GM21526 (cell line): Measurements from ENCODE around the gene CEP70.
"Not testable (repeated sequence)": the region's sequence is repeated elsewhere in the genome, so short reads cannot be mapped to it uniquely, and the experiment has no call there.

Experiments used
- ATAC-seq: cut with Tn5 transposase; IDR thresholded peaks from one replicate; pipeline ENCODE4 v1.9.1; 2021; ENCODE audit warnings: moderate library complexity; ENCODE audit not compliant: unreplicated experiment, low FRiP score

CEP70 gene

DNA sequence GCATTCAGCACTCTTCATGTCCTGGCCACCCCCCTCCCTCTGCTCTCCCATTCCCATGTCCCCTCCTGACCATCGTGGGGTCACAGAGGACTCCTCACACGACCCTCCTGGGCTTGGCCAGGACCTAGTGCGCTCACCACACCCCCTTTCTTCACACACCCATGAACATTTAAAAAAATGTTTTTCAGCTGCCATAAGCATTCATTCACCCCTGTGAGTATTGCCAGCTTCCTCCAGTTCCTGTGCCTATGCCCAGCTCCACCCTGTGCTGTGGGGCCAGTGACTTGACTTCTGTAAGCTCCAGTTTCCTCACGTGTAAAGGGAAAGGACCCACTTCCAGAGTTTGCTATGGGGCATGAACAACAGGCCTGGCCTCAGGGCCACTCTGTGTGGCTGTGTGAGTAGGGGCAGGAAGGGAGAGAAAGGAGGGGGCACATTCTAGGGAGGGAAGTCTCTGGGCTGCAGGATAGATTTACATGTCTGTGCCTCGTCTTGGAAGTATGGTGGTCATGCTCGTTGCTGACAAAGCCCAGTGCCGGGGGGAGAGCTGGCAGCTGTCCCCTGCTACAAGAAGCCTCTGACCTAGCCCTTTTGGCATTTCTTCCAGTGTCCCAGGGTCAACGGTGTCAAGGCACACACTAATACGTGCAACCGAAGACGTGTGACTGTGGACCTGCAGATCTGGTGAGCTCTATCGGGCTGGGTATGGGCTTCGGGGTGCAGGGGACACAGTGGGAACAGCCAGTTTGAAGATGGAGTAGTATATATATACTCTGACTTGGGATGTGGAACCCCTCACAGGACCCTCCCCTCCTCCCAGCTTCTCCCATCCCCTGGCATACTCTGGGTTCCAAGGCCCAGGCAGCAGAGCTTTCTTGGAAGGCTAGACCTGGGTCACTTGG lies 136.8 kb downstream of the CEP70 start:
- no peak for ATAC-seq

GRCh38 chr3:138455801-138456716 lies 138.0 kb downstream of the CEP70 start:
- no peak for ATAC-seq

DNA sequence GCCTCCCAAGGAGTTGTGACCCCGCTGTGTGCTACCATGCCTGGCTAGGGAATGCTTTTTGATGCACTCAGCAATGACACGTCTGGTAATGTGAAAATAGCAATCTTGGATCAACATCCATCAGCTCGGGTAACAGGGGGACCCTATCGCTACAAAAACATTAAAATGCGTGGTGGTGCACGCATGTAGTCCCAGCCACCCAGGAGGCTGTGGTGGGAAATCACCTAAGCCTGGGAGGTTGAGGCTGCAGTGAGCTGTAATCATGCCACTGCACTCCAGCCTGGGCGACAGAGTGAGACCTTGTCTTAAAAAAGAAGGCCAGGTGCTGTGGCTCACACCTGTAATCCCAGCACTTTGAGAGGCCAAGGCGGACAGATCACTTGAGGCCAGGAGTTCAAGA lies 140.1 kb downstream of the CEP70 start:
- not testable (repeated sequence) for ATAC-seq

DNA sequence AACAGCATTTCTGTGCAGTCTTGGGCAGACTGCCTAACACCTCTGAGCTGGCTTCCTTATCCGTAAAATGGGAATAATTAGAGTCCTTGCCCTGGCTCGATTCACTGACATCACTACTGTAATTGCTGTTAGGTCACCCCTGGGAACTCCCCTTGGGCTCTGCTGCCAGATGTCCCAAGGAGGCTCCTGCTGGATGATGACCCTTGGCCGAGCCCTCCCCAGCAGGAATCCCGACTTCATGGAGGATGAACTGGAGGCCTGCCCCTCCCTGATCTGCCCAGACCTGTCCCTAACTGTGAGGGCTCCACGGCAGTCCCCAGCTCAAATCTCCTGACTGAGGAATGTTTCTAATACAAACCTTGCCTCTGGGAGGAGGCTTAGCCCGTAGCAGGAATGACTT lies 141.6 kb downstream of the CEP70 start:
- ATAC-seq: no peak

GRCh38 chr3:138451595-138452162 lies 142.4 kb downstream of the CEP70 start:
- no peak for ATAC-seq

DNA sequence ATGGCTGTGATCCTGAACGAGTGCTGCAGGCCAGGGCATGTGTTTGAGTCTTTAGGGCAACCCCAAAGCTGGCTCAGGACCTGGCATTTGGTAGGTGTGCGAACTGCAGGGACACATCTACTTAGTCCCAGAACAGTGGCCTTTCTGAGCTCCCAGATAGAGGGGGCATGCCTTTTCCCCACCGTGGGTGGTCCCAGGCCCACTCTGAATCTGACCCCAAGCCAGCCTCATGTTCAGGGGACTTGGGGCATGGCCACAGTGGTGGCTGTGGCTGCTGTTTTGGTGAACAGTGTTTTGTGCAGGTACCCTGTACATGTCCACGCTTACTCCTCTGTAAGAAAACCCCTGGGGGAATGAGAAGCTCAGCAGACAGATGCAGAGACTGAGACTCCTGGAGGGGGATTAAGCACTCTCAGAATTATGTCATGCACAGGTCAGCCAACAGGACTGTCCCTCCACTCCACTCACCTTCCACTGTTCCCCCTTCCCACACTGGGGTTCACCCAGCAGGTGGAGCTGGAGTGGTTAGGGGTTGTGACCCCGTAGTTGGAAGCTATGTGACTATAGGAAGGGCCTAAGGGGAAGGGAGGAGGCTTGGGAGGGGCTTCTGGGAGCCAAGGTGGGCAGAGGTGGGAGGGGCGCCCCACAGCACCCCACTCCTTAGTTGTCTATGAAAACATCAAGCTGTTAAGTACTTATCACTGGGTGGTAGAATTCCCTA lies 143.2 kb downstream of the CEP70 start:
- no peak for ATAC-seq

- ATAC-seq: no peak
These were observed 143.9 kb downstream of the CEP70 start for GRCh38 chr3:138450181-138450580.

DNA sequence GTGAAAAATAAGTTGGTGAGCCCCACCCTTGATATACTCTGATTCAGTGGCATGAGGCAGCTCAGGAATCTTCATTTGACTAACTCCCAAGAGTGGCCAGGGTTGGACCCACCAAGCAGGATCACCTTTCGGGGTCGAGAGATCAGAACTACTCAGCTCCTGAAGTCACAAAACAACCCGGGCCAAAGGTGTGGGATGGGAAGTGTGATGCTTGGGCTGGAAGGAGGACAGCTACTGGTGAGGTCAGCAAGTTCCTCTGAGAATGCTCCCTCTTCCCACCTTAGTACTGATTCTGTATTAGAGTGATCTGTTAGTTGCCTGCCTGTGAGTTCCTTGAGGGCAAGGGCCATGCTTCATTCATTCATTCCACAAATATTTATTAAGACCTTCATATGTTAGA lies 144.6 kb downstream of the CEP70 start:
- no peak for ATAC-seq

GRCh38 chr3:138448631-138449030 lies 145.4 kb downstream of the CEP70 start:
- no peak for ATAC-seq

DNA sequence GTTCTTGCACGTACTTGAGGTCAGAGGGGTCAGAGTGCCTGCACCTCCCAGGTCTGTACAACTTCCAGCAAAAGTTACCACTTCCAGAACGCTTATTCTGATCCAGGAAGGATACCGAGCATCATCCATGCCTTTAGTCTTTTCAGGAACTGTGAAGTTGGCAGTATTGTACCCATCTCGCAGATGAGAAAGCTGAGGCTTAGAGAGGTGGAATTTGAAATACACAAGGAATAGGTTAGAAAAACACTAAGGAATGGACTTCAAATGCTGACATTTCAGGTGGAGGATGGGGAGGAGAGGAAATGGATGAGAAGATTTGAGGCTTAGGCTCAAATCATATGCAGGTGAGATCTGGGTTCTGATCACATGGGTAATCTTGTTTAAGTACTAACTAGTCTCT lies 148.4 kb downstream of the CEP70 start:
- ATAC-seq: no peak

GRCh38 chr3:138445236-138445635 lies 148.8 kb downstream of the CEP70 start:
- ATAC-seq: no peak
